Loucy (cell line): Measurements from ENCODE around the gene SPAG9.

ENCODE experiments used
- H2AFZ ChIP-seq: fragments of 200-600 bp; sonication (generic); 2 replicates; pipeline ENCODE4 v1.6.0; 2016; ENCODE audit warnings: antibody characterized with exemption, mild to moderate bottlenecking, low read length, moderate library complexity
- H3F3A ChIP-seq: fragments of 200-600 bp; 2 replicates; pipeline ENCODE4 v1.6.0; 2016; ENCODE audit warnings: antibody characterized with exemption, low read depth, mild to moderate bottlenecking
- H3K27me3 ChIP-seq: fragments of 200-600 bp; sonication (generic); 2 replicates; pipeline ENCODE4 v1.6.1; 2014; ENCODE audit warnings: low read length, mild to moderate bottlenecking; ENCODE audit not compliant: insufficient read depth, poor library complexity, severe bottlenecking
- H3K36me3 ChIP-seq: fragments of 200-600 bp; sonication (generic); 2 replicates; pipeline ENCODE4 v1.6.1; 2016; ENCODE audit warnings: low read length; ENCODE audit not compliant: insufficient read depth
- H3K4me1 ChIP-seq: fragments of 200-600 bp; sonication (generic); 2 replicates; pipeline ENCODE4 v1.5.1; 2014; ENCODE audit warnings: low read length, mild to moderate bottlenecking; ENCODE audit not compliant: insufficient read depth, poor library complexity, severe bottlenecking
- H3K4me2 ChIP-seq: fragments of 200-600 bp; sonication (generic); 2 replicates; pipeline ENCODE4 v1.6.0; 2014; ENCODE audit warnings: antibody characterized with exemption, low read length, low read depth, mild to moderate bottlenecking; ENCODE audit not compliant: poor library complexity, severe bottlenecking
- H3K4me3 ChIP-seq: fragments of 200-600 bp; sonication (generic); 2 replicates; pipeline ENCODE4 v1.5.1; 2014; ENCODE audit warnings: low read length, mild to moderate bottlenecking, mixed read lengths; ENCODE audit not compliant: poor library complexity, severe bottlenecking
- H3K79me2 ChIP-seq: fragments of 200-600 bp; sonication (generic); 2 replicates; pipeline ENCODE4 v1.6.1; 2014; ENCODE audit warnings: low read length; ENCODE audit not compliant: insufficient read depth
- H3K9ac ChIP-seq: fragments of 200-600 bp; sonication (generic); 2 replicates; pipeline ENCODE4 v1.6.0; 2014; ENCODE audit warnings: mild to moderate bottlenecking, low read depth, low read length, moderate library complexity; ENCODE audit not compliant: poor library complexity, severe bottlenecking
- H3K9me2 ChIP-seq: fragments of 200-600 bp; sonication (generic); replicated peaks from 2 replicates; pipeline ENCODE4 v1.6.1; 2016; ENCODE audit warnings: low read depth, low read length, mixed read lengths
- H3K9me3 ChIP-seq: fragments of 200-600 bp; sonication (generic); 2 replicates; pipeline ENCODE4 v1.6.1; 2014; ENCODE audit warnings: mild to moderate bottlenecking, antibody characterized with exemption, low read length, low read depth; ENCODE audit not compliant: insufficient read depth
- H4K20me1 ChIP-seq: fragments of 200-600 bp; sonication (generic); 2 replicates; pipeline ENCODE4 v1.6.0; 2014; ENCODE audit warnings: antibody characterized with exemption, low read length, mild to moderate bottlenecking; ENCODE audit not compliant: insufficient read depth, poor library complexity, severe bottlenecking
- CTCF ChIP-seq: fragments of 200-600 bp; sonication (generic); conservative IDR thresholded peaks from 2 replicates; pipeline ENCODE4 v1.5.1; 2014; ENCODE audit warnings: mild to moderate bottlenecking, antibody characterized with exemption, low read length
- EZH2phosphoT487 ChIP-seq: fragments of 200-600 bp; IDR thresholded peaks from 2 replicates; pipeline ENCODE4 v1.6.1; 2018; ENCODE audit warnings: antibody characterized with exemption, mild to moderate bottlenecking, moderate library complexity, borderline replicate concordance

SPAG9 gene

GRCh38 chr17:51142597-51142996, 21.9 kb upstream of the SPAG9 start:
- Histone ChIP-seq H3K4me1 (peaks cover 8% of the 10 kb centered on the region), H3K9me2 (no peaks in the 10 kb centered on the region), H3K27me3 (no peaks in the 10 kb centered on the region), H4K20me1 (no peaks in the 10 kb centered on the region), H3K4me3 (no peak overlapping the region), H3K36me3 (no peaks in the 10 kb centered on the region), H3F3A (no peaks in the 10 kb centered on the region), H3K9ac (no peak overlapping the region), H3K9me3 (no peaks in the 10 kb centered on the region), H3K79me2 (no peaks in the 10 kb centered on the region), H3K4me2 (no peak overlapping the region), H2AFZ (no peak overlapping the region)
- TF ChIP-seq EZH2phosphoT487, result no peak
- no peak for TF ChIP-seq CTCF

GRCh38 chr17:51135956-51136355, 15.3 kb upstream of the SPAG9 start:
- H3K9me3 ChIP-seq, result no peaks in the 10 kb centered on the region
- no peaks in the 10 kb centered on the region for H3K79me2 ChIP-seq
- no peak overlapping the region for H3K4me3 ChIP-seq
- H3K36me3 ChIP-seq, result no peaks in the 10 kb centered on the region
- no peak overlapping the region for H2AFZ ChIP-seq
- H3K27me3 ChIP-seq, result no peaks in the 10 kb centered on the region
- H3K9ac ChIP-seq, result no peak overlapping the region
- no peaks in the 10 kb centered on the region for H3K9me2 ChIP-seq
- no peaks in the 10 kb centered on the region for H3K4me1 ChIP-seq
- no peak overlapping the region for H3K4me2 ChIP-seq
- TF ChIP-seq CTCF (no peak), EZH2phosphoT487 (no peak)
- H3F3A ChIP-seq, result no peaks in the 10 kb centered on the region
- H4K20me1 ChIP-seq, result no peaks in the 10 kb centered on the region

GRCh38 chr17:51133365-51133764, 12.7 kb upstream of the SPAG9 start:
- H2AFZ ChIP-seq, result peak overlapping the region; percentile 73

More at GRCh38 chr17:51133365-51133764, 12.7 kb upstream of the SPAG9 start:
- Histone ChIP-seq H3K9me2 (no peaks in the 10 kb centered on the region), H3F3A (no peaks in the 10 kb centered on the region), H3K79me2 (no peaks in the 10 kb centered on the region), H4K20me1 (no peaks in the 10 kb centered on the region), H3K9ac (no peak overlapping the region), H3K4me2 (no peak overlapping the region), H3K36me3 (no peaks in the 10 kb centered on the region), H3K4me1 (no peaks in the 10 kb centered on the region), H3K27me3 (no peaks in the 10 kb centered on the region), H3K4me3 (no peak overlapping the region), H3K9me3 (no peaks in the 10 kb centered on the region)
- no peak for TF ChIP-seq EZH2phosphoT487
- no peak for TF ChIP-seq CTCF
